K562 (cell line): ENCODE data around the gene URAD. TPM values are rescaled to one million over a fixed set of nuclear protein-coding genes. Genes with fewer than 3 reads are reported as not detected.

Experiments used
- ATAC-seq: fragments of 200-7000 bp; cut with Tn5 transposase; 3 replicates; pipeline ENCODE4 v1.9.1; 2020; ENCODE audit warnings: moderate library complexity
- BruUV-seq: library from RNA; stranded (reverse); fragments of 400-500 nt; replicated peaks from 2 replicates; lab custom pipeline; 2021; lab: Mats Ljungman, UMichigan
- CTCF ChIA-PET: fragments of 300-600 bp; formaldehyde crosslinking; extraction: SDS; loops from one replicate; lab custom pipeline; 2021; ENCODE audit warnings: low intra/inter-chr PET ratio; lab: Yijun Ruan, JAX
- POLR2A ChIA-PET: fragments of 300-600, 350-650 bp; sonication (Branson Sonifier 250); formaldehyde crosslinking; extraction: SDS; loops from one replicate; lab custom pipeline; 2021; ENCODE audit warnings: antibody characterized with exemption, inconsistent platforms; lab: Yijun Ruan, JAX
- DNase-seq, 4 experiments: peaks; one replicate each; pipeline versions ENCODE4 v3.0.0 to v3.0.0-alpha.2; 2011 to 2018; ENCODE audit warnings: low spot score in 3 of 4, mixed read lengths in 3 of 4; ENCODE audit errors: extremely low read depth in 1 of 4
- FAIRE-seq: peaks from 2 replicates; lab custom pipeline; 2011; peaks lifted over from hg19 to GRCh38; lab: Jason Lieb, UNC
- H2AFZ ChIP-seq: 2 replicates; pipeline ENCODE4 v1.6.0; 2011; ENCODE audit warnings: low read depth, low read length, control low read depth, inconsistent platforms
- H3K27ac ChIP-seq: fragments of 200-600 bp; 3 replicates; pipeline ENCODE4 v1.8.0; 2011; ENCODE audit warnings: low read depth, mild to moderate bottlenecking, control low read depth, inconsistent platforms, low read length, moderate library complexity, mixed read lengths; ENCODE audit errors: extremely low read depth
- H3K27me3 ChIP-seq, 2 experiments: fragments of 300-600 bp in 1 of 2; 2 replicates in 1 of 2; 3 replicates in 1 of 2; pipeline versions ENCODE4 v1.6.0 to v1.8.0; 2011; ENCODE audit warnings: inconsistent platforms in 2 of 2, low read length in 2 of 2, mild to moderate bottlenecking in 1 of 2, mixed read lengths in 1 of 2, moderate library complexity in 1 of 2; ENCODE audit not compliant: control insufficient read depth in 2 of 2, insufficient read depth in 2 of 2
- H3K36me3 ChIP-seq: fragments of 300-600 bp; 3 replicates; pipeline ENCODE4 v1.8.0; 2011; ENCODE audit warnings: mild to moderate bottlenecking, low read length, inconsistent platforms; ENCODE audit not compliant: control insufficient read depth, insufficient read depth
- H3K4me1 ChIP-seq, 2 experiments: fragments of 200-600 bp in 1 of 2; replicated peaks in 1 of 2; 2 replicates in 1 of 2; 3 replicates in 1 of 2; pipeline versions ENCODE4 v1.5.1 to v1.8.0; 2011; ENCODE audit warnings: inconsistent platforms in 2 of 2, low read length in 2 of 2, mild to moderate bottlenecking in 1 of 2, mixed read lengths in 1 of 2, moderate library complexity in 1 of 2; ENCODE audit not compliant: control insufficient read depth in 2 of 2, insufficient read depth in 2 of 2
- H3K4me2 ChIP-seq: 2 replicates; pipeline ENCODE4 v1.6.1; 2011; ENCODE audit warnings: low read length, control low read depth, inconsistent platforms, mixed read lengths; ENCODE audit not compliant: insufficient read depth
- H3K4me3 ChIP-seq: fragments of 200-600 bp; sonication (generic), shearing (Covaris generic); 2 replicates; pipeline ENCODE4 v1.5.1; 2016; ENCODE audit warnings: control low read depth, inconsistent platforms
- H3K79me2 ChIP-seq: fragments of 200-600 bp; 3 replicates; pipeline ENCODE4 v1.8.0; 2011; ENCODE audit warnings: low read length, inconsistent platforms; ENCODE audit not compliant: control insufficient read depth, insufficient read depth
- H3K9ac ChIP-seq, 2 experiments: 2 replicates each; pipeline versions ENCODE4 v1.6.0 to v1.6.1; 2011; ENCODE audit warnings: low read depth in 2 of 2, low read length in 2 of 2, control low read depth in 1 of 2, inconsistent platforms in 1 of 2, mild to moderate bottlenecking in 1 of 2, mixed read lengths in 1 of 2; ENCODE audit not compliant: insufficient read depth in 1 of 2
- H3K9me1 ChIP-seq: one replicate; pipeline ENCODE4 v1.6.0; 2011; ENCODE audit warnings: inconsistent platforms, mild to moderate bottlenecking, low read length, moderate library complexity; ENCODE audit not compliant: control insufficient read depth, insufficient read depth
- H3K9me3 ChIP-seq: replicated peaks from 2 replicates; pipeline ENCODE4 v1.5.1; 2011; ENCODE audit warnings: low read depth, low read length, inconsistent platforms; ENCODE audit not compliant: control insufficient read depth, insufficient read depth
- H4K20me1 ChIP-seq: replicated peaks from 2 replicates; pipeline ENCODE4 v1.6.1; 2011; ENCODE audit warnings: low read length, inconsistent platforms, mixed read lengths; ENCODE audit not compliant: control insufficient read depth, insufficient read depth
- ARID1B ChIP-seq: fragments of 450-650 bp; IDR thresholded peaks from 2 replicates; pipeline ENCODE4 v1.6.1; 2016; ENCODE audit warnings: antibody characterized with exemption, mild to moderate bottlenecking, inconsistent platforms
- ATF1 ChIP-seq, 2 experiments: fragments of 450-650 bp in 1 of 2; IDR thresholded peaks; 2 replicates each; pipeline ENCODE4 v1.6.1; 2016; ENCODE audit warnings: missing compliant biosample characterization in 1 of 2, missing genetic modification characterization in 1 of 2
- C11orf30 ChIP-seq: fragments of 450-650 bp; IDR thresholded peaks from 2 replicates; pipeline ENCODE4 v1.6.1; 2016; ENCODE audit warnings: low read depth, mild to moderate bottlenecking
- E2F6 ChIP-seq, 2 experiments: IDR thresholded peaks; 2 replicates each; pipeline ENCODE4 v1.6.1; 2011; ENCODE audit warnings: borderline replicate concordance in 1 of 2, control low read depth in 1 of 2, low read depth in 1 of 2, low read length in 1 of 2, mild to moderate bottlenecking in 1 of 2, mixed read lengths in 1 of 2, moderate library complexity in 1 of 2; ENCODE audit not compliant: insufficient read depth in 1 of 2, insufficient read length in 1 of 2, poor library complexity in 1 of 2, severe bottlenecking in 1 of 2; ENCODE audit errors: extremely low read depth in 1 of 2
- JUNB ChIP-seq: fragments of 450-650 bp; formaldehyde crosslinking; conservative IDR thresholded peaks from 2 replicates; pipeline ENCODE4 v1.4.0; 2020; ENCODE audit warnings: mild to moderate bottlenecking
- MAX ChIP-seq: sonication (generic); formaldehyde crosslinking; IDR thresholded peaks from 2 replicates; pipeline ENCODE4 v1.9.0; 2022; ENCODE audit warnings: mild to moderate bottlenecking, missing genetic modification reagents
- PML ChIP-seq: IDR thresholded peaks from 2 replicates; pipeline ENCODE4 v1.6.1; 2012; ENCODE audit warnings: low read length, inconsistent platforms
- RB1 ChIP-seq: fragments of 450-650 bp; IDR thresholded peaks from 2 replicates; pipeline ENCODE4 v1.6.1; 2017; ENCODE audit warnings: low read depth, mild to moderate bottlenecking
- RNF219 ChIP-seq: fragments of 250-450 bp; sonication (Bioruptor Pico); IDR thresholded peaks from 2 replicates; pipeline ENCODE4 v1.5.0; 2022; ENCODE audit warnings: mild to moderate bottlenecking
- SMARCB1 ChIP-seq: IDR thresholded peaks from 2 replicates; pipeline ENCODE4 v1.6.1; 2011; ENCODE audit warnings: improper control_type of control experiment, low read depth; ENCODE audit not compliant: insufficient read length
- TCF7 ChIP-seq: sonication (generic); IDR thresholded peaks from 2 replicates; pipeline ENCODE4 v1.6.1; 2016; ENCODE audit warnings: antibody characterized with exemption, borderline replicate concordance
- ZFP30 ChIP-seq: fragments of 250-450 bp; sonication (Bioruptor Pico); IDR thresholded peaks from 2 replicates; pipeline ENCODE4 v1.8.0; 2022; ENCODE audit warnings: moderate library complexity, mild to moderate bottlenecking, inconsistent platforms, borderline replicate concordance
- ZNF347 ChIP-seq: fragments of 450-650 bp; formaldehyde crosslinking; IDR thresholded peaks from 2 replicates; pipeline ENCODE4 v1.4.0; 2020; ENCODE audit warnings: low read depth, mild to moderate bottlenecking, moderate library complexity
- ZNF561 ChIP-seq: fragments of 450-650 bp; formaldehyde crosslinking; conservative IDR thresholded peaks from 2 replicates; pipeline ENCODE4 v1.4.0; 2020; ENCODE audit warnings: mild to moderate bottlenecking, moderate library complexity
- WGBS: fragments of 100-300 bp; shearing (Covaris generic); methylation state at CpG from one replicate; pipeline ENCODE4 v1.1.6; 2016; ENCODE audit warnings: low coverage, mixed read lengths; ENCODE audit not compliant: insufficient coverage; ENCODE audit errors: missing lambda C conversion rate; 5-methylcytosine and 5-hydroxymethylcytosine counted together
- in situ Hi-C: fragments of 300-500 bp; cut with MboI; formaldehyde crosslinking; loops from 4 replicates; pipeline ENCODE4 v1.15.0; 2018; ENCODE audit warnings: inconsistent platforms, mixed read lengths
- intact Hi-C: fragments of 100-400 bp; cut with micrococcal nuclease; formaldehyde crosslinking; loops from 2 replicates; pipeline ENCODE4 v1.14.2; 2022
- polyA plus RNA-seq, 8 experiments: library from polyadenylated mRNA; depleted of rRNA in 4 of 8; stranded (reverse) in 5 of 8; unstranded in 3 of 8; fragments of >200 nt; fragmentation: Nextera tagmentation in 2 of 8; fragmentation: Illumina TruSeq in 1 of 8; extraction: Ambion mirVana in 2 of 8; extraction: Trizol in 1 of 8; gene quantifications; 2 replicates each; pipeline versions ENCODE4 v1.2.1 to v1.2.3, GENCODE V29; 2011 to 2014; ENCODE audit warnings: inconsistent platforms in 1 of 8, missing spikeins in 1 of 8
- total RNA-seq, 7 experiments: library from RNA; depleted of rRNA in 6 of 7; stranded (reverse); fragments of >200 nt in 6 of 7; fragmentation: Illumina TruSeq in 2 of 7; extraction: Trizol in 2 of 7; gene quantifications; 2 replicates each; pipeline versions ENCODE4 v1.2.1 to v1.2.3, GENCODE V29; 2011 to 2021; ENCODE audit warnings: low replicate concordance in 1 of 7

Gene URAD
- total and polyA plus RNA-seq, 9 of the 15 experiments (the other 6 are each of a cell fraction or from before 2014, with no cell fraction given) = not detected

- Histone ChIP-seq H3K27ac (no peak overlapping the region), H3K9me3 (no peaks in the 10 kb centered on the region), H2AFZ (no peak overlapping the region), H3K27me3 (peaks cover 3 to 52% of the 10 kb centered on the region in 2 experiments; a peak in 3 of 5 replicates), H3K36me3 (no peaks in the 10 kb centered on the region), H3K4me3 (no peak overlapping the region), H3K4me1 (0 out of 5 replicates have a peak, but pooled peaks cover 0 to 3% of the 10 kb centered on the region in 2 experiments), H3K9ac (no peak overlapping the region), H4K20me1 (no peaks in the 10 kb centered on the region), H3K4me2 (no peak overlapping the region), H3K79me2 (no peaks in the 10 kb centered on the region), H3K9me1 (no peaks in the 10 kb centered on the region)
- ChIA-PET CTCF (no interaction called here), POLR2A (no interaction called here)
- ATAC-seq = no peak
- BruUV-seq = no TSS peak
- 1% methylated on average over 19 of the region's 51 CpGs for WGBS
- intact Hi-C loops = no loop called here
- no peak for DNase-seq
- in situ Hi-C loops = no loop called here
- FAIRE-seq = no peak
- TF ChIP-seq E2F6 (IDR thresholded peaks at IDR 0.05; ENCODE audit: borderline replicate concordance in 1 of 2, extremely low read depth in 1 of 2, insufficient read depth in 1 of 2, insufficient read length in 1 of 2, low read depth in 1 of 2, low read length in 1 of 2, poor library complexity in 1 of 2, severe bottlenecking in 1 of 2) = no peak
- no peak for TF ChIP-seq ARID1B
- TF ChIP-seq ATF1 (CRISPR knock-in tag; IDR thresholded peaks at IDR 0.05) = no peak
- no peak for TF ChIP-seq ATF1 (tag; IDR thresholded peaks at IDR 0.05)
- TF ChIP-seq RB1 = no peak
- TF ChIP-seq MAX (CRISPR knock-in tag) = no peak
- no peak for TF ChIP-seq SMARCB1
- TF ChIP-seq ZNF347 (CRISPR knock-in tag) = no peak
- no peak for TF ChIP-seq RNF219
- TF ChIP-seq JUNB = no peak
- TF ChIP-seq C11orf30 = no peak
- TF ChIP-seq ZFP30 = no peak
- no peak for TF ChIP-seq PML
- TF ChIP-seq ZNF561 = no peak
- no peak for TF ChIP-seq TCF7
Measured at GRCh38 chr13:27975564-27976361, 12.7 kb downstream of the URAD start.
